SU-DHL-6 (cell line): ENCODE measurements around the gene HP.

Experiments
- H2AFZ ChIP-seq: fragments of 200-600 bp; sonication (generic); 2 replicates; pipeline ENCODE4 v1.6.1; 2014; ENCODE audit warnings: low read depth, mild to moderate bottlenecking, moderate library complexity, mixed read lengths, antibody characterized with exemption, low read length; ENCODE audit not compliant: severe bottlenecking
- H3F3A ChIP-seq: fragments of 200-600 bp; shearing (Covaris generic); 2 replicates; pipeline ENCODE4 v1.6.0; 2016; ENCODE audit warnings: antibody characterized with exemption, mild to moderate bottlenecking; ENCODE audit not compliant: insufficient read depth
- H3K27ac ChIP-seq: fragments of 200-600 bp; sonication (generic); 2 replicates; pipeline ENCODE4 v1.5.1; 2016; ENCODE audit warnings: low read depth, mild to moderate bottlenecking, low read length, moderate library complexity, mixed read lengths
- H3K27me3 ChIP-seq: fragments of 200-600 bp; sonication (generic), shearing (Covaris generic); 2 replicates; pipeline ENCODE4 v1.6.0; 2014; ENCODE audit warnings: mild to moderate bottlenecking, low read length
- H3K36me3 ChIP-seq: fragments of 200-600 bp; sonication (generic); 2 replicates; pipeline ENCODE4 v1.6.1; 2014; ENCODE audit warnings: mild to moderate bottlenecking, low read length, mixed read lengths
- H3K4me2 ChIP-seq: fragments of 300-600, 200-600 bp; shearing (Covaris generic), sonication (generic); 2 replicates; pipeline ENCODE4 v1.6.0; 2014; ENCODE audit warnings: low read length, low read depth, mild to moderate bottlenecking; ENCODE audit not compliant: poor library complexity, severe bottlenecking
- H3K4me3 ChIP-seq: fragments of 200-600 bp; sonication (generic); 2 replicates; pipeline ENCODE4 v1.5.1; 2014; ENCODE audit warnings: antibody characterized with exemption, low read length, mild to moderate bottlenecking, mixed read lengths; ENCODE audit not compliant: insufficient read depth, poor library complexity, severe bottlenecking
- H3K79me2 ChIP-seq: fragments of 200-600 bp; sonication (generic); 2 replicates; pipeline ENCODE4 v1.6.1; 2014; ENCODE audit warnings: mild to moderate bottlenecking, low read length, moderate library complexity; ENCODE audit not compliant: insufficient read depth
- H3K9ac ChIP-seq: fragments of 200-600 bp; sonication (generic); 2 replicates; pipeline ENCODE4 v1.7.0; 2014; ENCODE audit warnings: mild to moderate bottlenecking, low read length
- H3K9me2 ChIP-seq: fragments of 200-600 bp; sonication (generic); replicated peaks from 2 replicates; pipeline ENCODE4 v1.6.1; 2014; ENCODE audit warnings: low read length; ENCODE audit not compliant: insufficient read depth
- H3K9me3 ChIP-seq: fragments of 200-600 bp; sonication (generic); 2 replicates; pipeline ENCODE4 v1.6.1; 2014; ENCODE audit warnings: low read length, mixed read lengths; ENCODE audit not compliant: insufficient read depth
- H4K20me1 ChIP-seq: fragments of 200-600 bp; sonication (generic); 2 replicates; pipeline ENCODE4 v1.6.1; 2014; ENCODE audit warnings: low read depth, mild to moderate bottlenecking, antibody characterized with exemption, low read length, moderate library complexity, mixed read lengths
- CTCF ChIP-seq: fragments of 200-600 bp; sonication (generic); IDR thresholded peaks from one replicate; pipeline ENCODE4 v1.5.1; 2017; ENCODE audit warnings: antibody characterized with exemption, mild to moderate bottlenecking, low read length, moderate library complexity; ENCODE audit not compliant: insufficient read depth, poor library complexity, severe bottlenecking
- EZH2phosphoT487 ChIP-seq: fragments of 200-600 bp; sonication (generic), shearing (Covaris generic); conservative IDR thresholded peaks from 2 replicates; pipeline ENCODE4 v1.6.1; 2018; ENCODE audit warnings: mild to moderate bottlenecking, antibody characterized with exemption, low read length, moderate library complexity, mixed read lengths

Gene HP

GRCh38 chr16:72107371-72107770 is 53.1 kb downstream of the HP start:
- TF ChIP-seq CTCF (no peak), EZH2phosphoT487 (no peak)
- Histone ChIP-seq H3K27ac (no peak overlapping the region), H3K4me3 (no peak overlapping the region), H3K79me2 (no peaks in the 10 kb centered on the region), H3K9ac (no peak overlapping the region), H3K4me2 (no peak overlapping the region), H4K20me1 (no peaks in the 10 kb centered on the region), H2AFZ (no peak overlapping the region), H3K9me3 (no peaks in the 10 kb centered on the region), H3K27me3 (no peaks in the 10 kb centered on the region), H3F3A (no peaks in the 10 kb centered on the region), H3K9me2 (no peaks in the 10 kb centered on the region), H3K36me3 (peaks cover 6% of the 10 kb centered on the region; the same call in 1 of the 2 replicates)

GRCh38 chr16:72108353-72109102 is 54.2 kb downstream of the HP start:
- no peak overlapping the region for H3K9ac ChIP-seq
- no peaks in the 10 kb centered on the region for H3K79me2 ChIP-seq
- H2AFZ ChIP-seq = no peak overlapping the region
- no peaks in the 10 kb centered on the region for H4K20me1 ChIP-seq
- peaks cover 2% of the 10 kb centered on the region; the same call in 1 of the 2 replicates for H3K36me3 ChIP-seq
- no peak overlapping the region for H3K4me3 ChIP-seq
- H3K9me2 ChIP-seq = no peaks in the 10 kb centered on the region
- H3K27ac ChIP-seq = no peak overlapping the region
- H3K27me3 ChIP-seq = no peaks in the 10 kb centered on the region
- no peak overlapping the region for H3K4me2 ChIP-seq
- H3K9me3 ChIP-seq = no peaks in the 10 kb centered on the region
- no peak for TF ChIP-seq CTCF
- no peak for TF ChIP-seq EZH2phosphoT487
- H3F3A ChIP-seq = no peaks in the 10 kb centered on the region

- TF ChIP-seq CTCF (no peak), EZH2phosphoT487 (no peak)
- Histone ChIP-seq H4K20me1 (no peaks in the 10 kb centered on the region), H3K36me3 (peaks cover 2% of the 10 kb centered on the region; the same call in 1 of the 2 replicates)
These were observed 55.0 kb downstream of the HP start for GRCh38 chr16:72109300-72109699.

More at GRCh38 chr16:72109300-72109699, 55.0 kb downstream of the HP start:
- no peak overlapping the region for H3K4me2 ChIP-seq
- H3F3A ChIP-seq = no peaks in the 10 kb centered on the region
- H3K4me3 ChIP-seq = no peak overlapping the region
- no peaks in the 10 kb centered on the region for H3K9me2 ChIP-seq
- no peaks in the 10 kb centered on the region for H3K79me2 ChIP-seq
- H3K9me3 ChIP-seq = no peaks in the 10 kb centered on the region
- no peak overlapping the region for H3K9ac ChIP-seq
- H3K27me3 ChIP-seq = no peaks in the 10 kb centered on the region
- no peak overlapping the region for H2AFZ ChIP-seq
- H3K27ac ChIP-seq = no peak overlapping the region
